ENCODE data around the gene CDHR2. TPM values are rescaled to one million over a fixed set of nuclear protein-coding genes. Genes with fewer than 3 reads are reported as not detected.

Gene CDHR2
- total and polyA plus RNA-seq, 2 donors (not counting 3 experiments of a cell fraction or from before 2014, with no cell fraction given): not detected

- H3K4me3 ChIP-seq (replicated peaks in 1 of 3; ENCODE audit: insufficient read depth in 1 of 3, low read depth in 1 of 3, low read length in 3 of 3): no peak overlapping the region
- ChIA-PET POLR2A (no interaction called here), CTCF (interaction anchor here (2.0 kb wide), 1 partner anchor 20 kb away, joined by 9 read pairs; no protein-coding TSS in a partner anchor)
- no peaks in the 10 kb centered on the region for H3K9me1 ChIP-seq (replicated peaks; ENCODE audit: control insufficient read depth, extremely low read depth, insufficient read depth, low read length)
- H3K9ac ChIP-seq (replicated peaks; ENCODE audit: extremely low read depth, insufficient read depth, low read length): no peak overlapping the region
- FAIRE-seq (no peak), DNase-seq (ENCODE audit: low read depth, low spot score) (no peak)
- no peak overlapping the region for H2AFZ ChIP-seq (ENCODE audit: low read depth, low read length)
- H3K9me3 ChIP-seq (replicated peaks; ENCODE audit: control insufficient read depth, insufficient read depth, low read length): no peaks in the 10 kb centered on the region
- no peaks in the 10 kb centered on the region for H4K20me1 ChIP-seq (replicated peaks; ENCODE audit: control insufficient read depth, extremely low read depth, insufficient read depth, low read length)
- TF ChIP-seq CTCF (IDR thresholded peaks at IDR 0.05; ENCODE audit: extremely low read depth in 1 of 2, insufficient read depth in 1 of 2, low read depth in 1 of 2, low read length in 2 of 2) (no peak), EZH2 (IDR thresholded peaks at IDR 0.05; ENCODE audit: borderline replicate concordance, low read depth, low read length, severe bottlenecking) (no peak), JUN (IDR thresholded peaks at IDR 0.05; ENCODE audit: borderline replicate concordance, insufficient read depth, insufficient read length, low read depth) (no peak), MAX (IDR thresholded peaks at IDR 0.05; ENCODE audit: insufficient read depth, insufficient read length) (no peak), POLR2A (IDR thresholded peaks at IDR 0.05; ENCODE audit: low read depth, low read length) (no peak), GATA2 (IDR thresholded peaks at IDR 0.05; ENCODE audit: insufficient read depth, insufficient read length, low read depth, low read length) (no peak), MYC (IDR thresholded peaks at IDR 0.05; ENCODE audit: low read depth, low read length) (no peak), FOS (IDR thresholded peaks at IDR 0.05; ENCODE audit: borderline replicate concordance, insufficient read depth, low read length) (no peak)
- no peak overlapping the region for H3K27ac ChIP-seq (ENCODE audit: insufficient read depth, low read depth, low read length)
- dilution Hi-C loops (cut with MboI; ENCODE audit: extremely low pct_ligation_motif_present, low sequenced_read_pairs): no loop called here
- intact Hi-C loops (cut with micrococcal nuclease): no loop called here
- H3K4me1 ChIP-seq (ENCODE audit: control insufficient read depth, extremely low read depth, insufficient read depth, low read length): no peaks in the 10 kb centered on the region
- H3K36me3 ChIP-seq (ENCODE audit: control insufficient read depth in 2 of 2, extremely low read depth in 1 of 2, insufficient read depth in 2 of 2, low read length in 2 of 2): no peaks in the 10 kb centered on the region
- no peaks in the 10 kb centered on the region for H3K79me2 ChIP-seq (ENCODE audit: control insufficient read depth, insufficient read depth, low read length)
- H3K4me2 ChIP-seq (ENCODE audit: insufficient read depth, low read length): no peak overlapping the region
- H3K27me3 ChIP-seq (ENCODE audit: control insufficient read depth in 2 of 2, insufficient read depth in 2 of 2, low read length in 2 of 2): peaks cover under 1 to 8% of the 10 kb centered on the region in 2 experiments
- no TSS peak for BruUV-seq (replicated peaks)
Observed at GRCh38 chr5:176640616-176641015, 91.5 kb downstream of the CDHR2 start.

Measured in endothelial cell of umbilical vein (primary cell).